ENCODE results near the gene JAG2. TPM values are rescaled to one million over a fixed set of nuclear protein-coding genes. Genes with fewer than 3 reads are reported as not detected.

Gene JAG2
- total RNA-seq, 1 experiment from 2014 or later = 12.2 TPM

DNA sequence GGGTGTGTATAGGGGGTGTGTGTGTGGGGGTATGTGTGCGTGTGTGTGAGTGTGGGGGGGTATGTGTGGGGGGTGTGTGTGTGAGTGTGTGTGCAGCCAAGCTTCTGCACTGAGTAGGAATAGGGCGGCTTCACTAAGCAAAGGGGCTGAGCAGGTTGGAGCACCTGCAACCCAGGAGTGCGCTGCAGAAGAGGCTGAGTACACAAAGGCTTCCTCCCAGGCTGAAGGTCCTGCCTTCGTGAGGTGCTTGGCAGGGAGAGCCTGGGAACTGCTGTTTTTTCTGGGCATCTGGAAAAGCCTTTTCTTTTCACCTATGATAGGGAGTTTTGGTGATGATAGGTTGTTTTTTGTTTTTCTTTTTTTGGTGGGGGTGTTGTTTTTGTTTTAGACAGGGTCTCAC is 18.5 kb upstream of the JAG2 start (continued):
- no peak for TF ChIP-seq ZNF425 (CRISPR knock-in tag; conservative IDR thresholded peaks at IDR 0.05)
- TF ChIP-seq TP53 (CRISPR knock-in tag; IDR thresholded peaks at IDR 0.05) = no peak
- no peak for TF ChIP-seq RELA (CRISPR knock-in tag; IDR thresholded peaks at IDR 0.05; ENCODE audit: borderline replicate concordance)

GRCh38 chr14:105185973-105186372 is 17.4 kb upstream of the JAG2 start:
- H3K36me3 Mint-ChIP-seq = no peaks in the 10 kb centered on the region
- CTCF ChIA-PET = interaction anchor here (8.3 kb wide), 1 partner anchor 16 kb away, joined by 107 read pairs; the partner anchor contains the start of gene JAG2
- no peak for DNase-seq (ENCODE audit: low spot score)
- peaks cover 12% of the 10 kb centered on the region for H3K4me1 Mint-ChIP-seq
- no peak overlapping the region for H3K4me3 Mint-ChIP-seq
- H3K9me3 Mint-ChIP-seq = peaks cover 12% of the 10 kb centered on the region
- H3K27ac Mint-ChIP-seq = no peak overlapping the region
- TF ChIP-seq, protein P1, sequence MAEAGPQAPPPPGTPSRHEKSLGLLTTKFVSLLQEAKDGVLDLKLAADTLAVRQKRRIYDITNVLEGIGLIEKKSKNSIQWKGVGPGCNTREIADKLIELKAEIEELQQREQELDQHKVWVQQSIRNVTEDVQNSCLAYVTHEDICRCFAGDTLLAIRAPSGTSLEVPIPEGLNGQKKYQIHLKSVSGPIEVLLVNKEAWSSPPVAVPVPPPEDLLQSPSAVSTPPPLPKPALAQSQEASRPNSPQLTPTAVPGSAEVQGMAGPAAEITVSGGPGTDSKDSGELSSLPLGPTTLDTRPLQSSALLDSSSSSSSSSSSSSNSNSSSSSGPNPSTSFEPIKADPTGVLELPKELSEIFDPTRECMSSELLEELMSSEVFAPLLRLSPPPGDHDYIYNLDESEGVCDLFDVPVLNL (CRISPR knock-in tag; IDR thresholded peaks at IDR 0.05; ENCODE audit: borderline replicate concordance, low read depth) = no peak
- no peak for TF ChIP-seq NFYB (CRISPR knock-in tag; conservative IDR thresholded peaks at IDR 0.05; ENCODE audit: low read depth)
- TF ChIP-seq FOXK1 (CRISPR knock-in tag; IDR thresholded peaks at IDR 0.05) = no peak
- no peak for TF ChIP-seq EMX1 (CRISPR knock-in tag; IDR thresholded peaks at IDR 0.05)
- TF ChIP-seq NFE2L1 (CRISPR knock-in tag; IDR thresholded peaks at IDR 0.05) = no peak
- no peak for TF ChIP-seq IRF2 (CRISPR knock-in tag; IDR thresholded peaks at IDR 0.05; ENCODE audit: borderline replicate concordance, low read depth)
- no peak for TF ChIP-seq ZNF232 (CRISPR knock-in tag; IDR thresholded peaks at IDR 0.05)
- no peak for TF ChIP-seq SMAD4 (CRISPR knock-in tag; IDR thresholded peaks at IDR 0.05)
- TF ChIP-seq NR1H2 (CRISPR knock-in tag; IDR thresholded peaks at IDR 0.05) = no peak
- no peak for TF ChIP-seq MXD4 (CRISPR knock-in tag; IDR thresholded peaks at IDR 0.05; ENCODE audit: borderline replicate concordance)
- TF ChIP-seq, protein P2, sequence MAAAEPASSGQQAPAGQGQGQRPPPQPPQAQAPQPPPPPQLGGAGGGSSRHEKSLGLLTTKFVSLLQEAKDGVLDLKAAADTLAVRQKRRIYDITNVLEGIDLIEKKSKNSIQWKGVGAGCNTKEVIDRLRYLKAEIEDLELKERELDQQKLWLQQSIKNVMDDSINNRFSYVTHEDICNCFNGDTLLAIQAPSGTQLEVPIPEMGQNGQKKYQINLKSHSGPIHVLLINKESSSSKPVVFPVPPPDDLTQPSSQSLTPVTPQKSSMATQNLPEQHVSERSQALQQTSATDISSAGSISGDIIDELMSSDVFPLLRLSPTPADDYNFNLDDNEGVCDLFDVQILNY (CRISPR knock-in tag; IDR thresholded peaks at IDR 0.05) = no peak
- TF ChIP-seq SMAD3 (CRISPR knock-in tag; IDR thresholded peaks at IDR 0.05; ENCODE audit: borderline replicate concordance) = no peak
- no peak for TF ChIP-seq ZNF121 (CRISPR knock-in tag; IDR thresholded peaks at IDR 0.05)
- TF ChIP-seq MAX (CRISPR knock-in tag; IDR thresholded peaks at IDR 0.05) = no peak
- no peak for TF ChIP-seq SP1 (CRISPR knock-in tag; conservative IDR thresholded peaks at IDR 0.05)
- TF ChIP-seq, protein P3, sequence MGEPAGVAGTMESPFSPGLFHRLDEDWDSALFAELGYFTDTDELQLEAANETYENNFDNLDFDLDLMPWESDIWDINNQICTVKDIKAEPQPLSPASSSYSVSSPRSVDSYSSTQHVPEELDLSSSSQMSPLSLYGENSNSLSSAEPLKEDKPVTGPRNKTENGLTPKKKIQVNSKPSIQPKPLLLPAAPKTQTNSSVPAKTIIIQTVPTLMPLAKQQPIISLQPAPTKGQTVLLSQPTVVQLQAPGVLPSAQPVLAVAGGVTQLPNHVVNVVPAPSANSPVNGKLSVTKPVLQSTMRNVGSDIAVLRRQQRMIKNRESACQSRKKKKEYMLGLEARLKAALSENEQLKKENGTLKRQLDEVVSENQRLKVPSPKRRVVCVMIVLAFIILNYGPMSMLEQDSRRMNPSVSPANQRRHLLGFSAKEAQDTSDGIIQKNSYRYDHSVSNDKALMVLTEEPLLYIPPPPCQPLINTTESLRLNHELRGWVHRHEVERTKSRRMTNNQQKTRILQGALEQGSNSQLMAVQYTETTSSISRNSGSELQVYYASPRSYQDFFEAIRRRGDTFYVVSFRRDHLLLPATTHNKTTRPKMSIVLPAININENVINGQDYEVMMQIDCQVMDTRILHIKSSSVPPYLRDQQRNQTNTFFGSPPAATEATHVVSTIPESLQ (CRISPR knock-in tag; IDR thresholded peaks at IDR 0.05) = no peak
- TF ChIP-seq, protein P4, sequence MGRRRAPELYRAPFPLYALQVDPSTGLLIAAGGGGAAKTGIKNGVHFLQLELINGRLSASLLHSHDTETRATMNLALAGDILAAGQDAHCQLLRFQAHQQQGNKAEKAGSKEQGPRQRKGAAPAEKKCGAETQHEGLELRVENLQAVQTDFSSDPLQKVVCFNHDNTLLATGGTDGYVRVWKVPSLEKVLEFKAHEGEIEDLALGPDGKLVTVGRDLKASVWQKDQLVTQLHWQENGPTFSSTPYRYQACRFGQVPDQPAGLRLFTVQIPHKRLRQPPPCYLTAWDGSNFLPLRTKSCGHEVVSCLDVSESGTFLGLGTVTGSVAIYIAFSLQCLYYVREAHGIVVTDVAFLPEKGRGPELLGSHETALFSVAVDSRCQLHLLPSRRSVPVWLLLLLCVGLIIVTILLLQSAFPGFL (CRISPR knock-in tag; IDR thresholded peaks at IDR 0.05; ENCODE audit: borderline replicate concordance) = no peak
- TF ChIP-seq SOX15 (CRISPR knock-in tag; IDR thresholded peaks at IDR 0.05) = no peak
- no peak for TF ChIP-seq CDX4 (CRISPR knock-in tag; IDR thresholded peaks at IDR 0.05; ENCODE audit: borderline replicate concordance)
- no peak for TF ChIP-seq RELA (CRISPR knock-in tag; IDR thresholded peaks at IDR 0.05; ENCODE audit: borderline replicate concordance)
- POLR2A ChIA-PET = no interaction called here
- ATAC-seq = no peak
- peaks cover 27% of the 10 kb centered on the region for H3K27me3 Mint-ChIP-seq (ENCODE audit: low read depth)

Data from WTC11 (cell line).